Karpas-422 (cell line): ENCODE data around the gene GPC6. TPM values are rescaled to one million over a fixed set of nuclear protein-coding genes. Genes with fewer than 3 reads are reported as not detected.

Source experiments
- DNase-seq: peaks from one replicate; pipeline ENCODE4 v3.0.0-alpha.2; 2015
- H2AFZ ChIP-seq: fragments of 200-600 bp; sonication (generic); 2 replicates; pipeline ENCODE4 v1.6.1; 2014; ENCODE audit warnings: antibody characterized with exemption, low read length, mixed read lengths
- H3K27ac ChIP-seq: fragments of 200-600 bp; sonication (generic); 2 replicates; pipeline ENCODE4 v1.5.1; 2014; ENCODE audit warnings: mild to moderate bottlenecking, low read length, moderate library complexity
- H3K27me3 ChIP-seq: fragments of 200-600 bp; sonication (generic); 2 replicates; pipeline ENCODE4 v1.6.1; 2014; ENCODE audit warnings: low read length, mixed read lengths
- H3K36me3 ChIP-seq: fragments of 200-600 bp; sonication (generic); 2 replicates; pipeline ENCODE4 v1.6.1; 2014; ENCODE audit warnings: low read length, mixed read lengths; ENCODE audit not compliant: insufficient read depth
- H3K4me1 ChIP-seq: fragments of 200-600 bp; sonication (generic); 2 replicates; pipeline ENCODE4 v1.6.1; 2014; ENCODE audit warnings: mild to moderate bottlenecking, low read length, mixed read lengths
- H3K4me2 ChIP-seq: fragments of 200-600 bp; sonication (generic); 2 replicates; pipeline ENCODE4 v1.6.1; 2014; ENCODE audit warnings: low read length, low read depth, mild to moderate bottlenecking; ENCODE audit not compliant: poor library complexity, severe bottlenecking
- H3K4me3 ChIP-seq: fragments of 200-600 bp; sonication (generic); 2 replicates; pipeline ENCODE4 v1.5.1; 2014; ENCODE audit warnings: mild to moderate bottlenecking, antibody characterized with exemption, low read length, mixed read lengths
- H3K79me2 ChIP-seq: fragments of 200-600 bp; sonication (generic); 2 replicates; pipeline ENCODE4 v1.6.1; 2014; ENCODE audit warnings: mild to moderate bottlenecking, low read length, mixed read lengths
- H3K9ac ChIP-seq: fragments of 200-600 bp; sonication (generic); 2 replicates; pipeline ENCODE4 v1.6.0; 2014; ENCODE audit warnings: low read length
- H3K9me2 ChIP-seq: fragments of 200-600 bp; sonication (generic), shearing (Covaris generic); replicated peaks from 2 replicates; pipeline ENCODE4 v1.6.0; 2014; ENCODE audit warnings: mild to moderate bottlenecking, low read length, moderate library complexity; ENCODE audit not compliant: insufficient read depth
- H3K9me3 ChIP-seq: fragments of 300-700, 200-600 bp; sonication (generic); 2 replicates; pipeline ENCODE4 v1.6.1; 2014; ENCODE audit warnings: low read length, mixed read lengths
- H4K20me1 ChIP-seq: fragments of 200-600 bp; sonication (generic); 2 replicates; pipeline ENCODE4 v1.6.1; 2014; ENCODE audit warnings: mild to moderate bottlenecking, antibody characterized with exemption, low read length, low read depth; ENCODE audit not compliant: insufficient read depth
- total RNA-seq: library from RNA; depleted of rRNA; stranded (reverse); fragments of >200 nt; shearing (Covaris generic); gene quantifications from 2 replicates; pipeline ENCODE4 v1.2.3, GENCODE V29; 2014; ENCODE audit warnings: low replicate concordance

The GPC6 gene
- total RNA-seq, 1 experiment from 2014 or later = not detected

GRCh38 chr13:93289053-93289452, 62.4 kb downstream of the GPC6 start:
- no peaks in the 10 kb centered on the region for H3K79me2 ChIP-seq
- no peak for DNase-seq
- no peaks in the 10 kb centered on the region for H3K27me3 ChIP-seq
- no peak overlapping the region for H2AFZ ChIP-seq
- H3K36me3 ChIP-seq = no peaks in the 10 kb centered on the region
- no peak overlapping the region for H3K9ac ChIP-seq
- H3K9me3 ChIP-seq = peaks cover 33% of the 10 kb centered on the region
- no peak overlapping the region for H3K4me3 ChIP-seq
- no peaks in the 10 kb centered on the region for H3K4me1 ChIP-seq
- H4K20me1 ChIP-seq = no peaks in the 10 kb centered on the region
- H3K4me2 ChIP-seq = no peak overlapping the region
- no peak overlapping the region for H3K27ac ChIP-seq
- H3K9me2 ChIP-seq = no peaks in the 10 kb centered on the region

GRCh38 chr13:93289842-93290241, 63.2 kb downstream of the GPC6 start:
- no peak overlapping the region for H2AFZ ChIP-seq
- no peaks in the 10 kb centered on the region for H3K9me2 ChIP-seq
- no peak overlapping the region for H3K4me2 ChIP-seq
- H3K4me1 ChIP-seq = no peaks in the 10 kb centered on the region
- H3K4me3 ChIP-seq = no peak overlapping the region
- H3K9ac ChIP-seq = no peak overlapping the region
- H4K20me1 ChIP-seq = no peaks in the 10 kb centered on the region
- H3K27ac ChIP-seq = no peak overlapping the region
- H3K27me3 ChIP-seq = no peaks in the 10 kb centered on the region
- H3K79me2 ChIP-seq = no peaks in the 10 kb centered on the region
- peaks cover 33% of the 10 kb centered on the region for H3K9me3 ChIP-seq
- no peak for DNase-seq
- H3K36me3 ChIP-seq = no peaks in the 10 kb centered on the region

- DNase-seq = no peak
- Histone ChIP-seq H3K79me2 (no peaks in the 10 kb centered on the region), H3K9me2 (no peaks in the 10 kb centered on the region), H3K9ac (no peak overlapping the region), H3K9me3 (peaks cover 33% of the 10 kb centered on the region), H2AFZ (no peak overlapping the region), H3K4me2 (no peak overlapping the region), H3K27ac (no peak overlapping the region), H4K20me1 (no peaks in the 10 kb centered on the region), H3K4me3 (no peak overlapping the region), H3K27me3 (no peaks in the 10 kb centered on the region), H3K4me1 (no peaks in the 10 kb centered on the region), H3K36me3 (no peaks in the 10 kb centered on the region)
Measured at GRCh38 chr13:93290503-93290902, 63.9 kb downstream of the GPC6 start.

- peaks cover 37% of the 10 kb centered on the region for H3K9me3 ChIP-seq
- no peaks in the 10 kb centered on the region for H3K4me1 ChIP-seq
- no peaks in the 10 kb centered on the region for H3K36me3 ChIP-seq
- H3K27ac ChIP-seq = no peak overlapping the region
- H3K27me3 ChIP-seq = no peaks in the 10 kb centered on the region
- no peaks in the 10 kb centered on the region for H3K79me2 ChIP-seq
- no peak overlapping the region for H2AFZ ChIP-seq
- H3K4me3 ChIP-seq = no peak overlapping the region
- no peaks in the 10 kb centered on the region for H3K9me2 ChIP-seq
- H3K4me2 ChIP-seq = no peak overlapping the region
- DNase-seq = no peak
- no peaks in the 10 kb centered on the region for H4K20me1 ChIP-seq
- no peak overlapping the region for H3K9ac ChIP-seq
Measured at GRCh38 chr13:93292366-93292765, 65.8 kb downstream of the GPC6 start.

GRCh38 chr13:93293710-93294109, 67.1 kb downstream of the GPC6 start:
- Histone ChIP-seq H2AFZ (no peak overlapping the region), H4K20me1 (no peaks in the 10 kb centered on the region), H3K9me3 (peaks cover 36% of the 10 kb centered on the region), H3K27me3 (no peaks in the 10 kb centered on the region), H3K4me3 (no peak overlapping the region), H3K4me2 (no peak overlapping the region), H3K9me2 (no peaks in the 10 kb centered on the region), H3K9ac (no peak overlapping the region), H3K79me2 (no peaks in the 10 kb centered on the region), H3K36me3 (no peaks in the 10 kb centered on the region), H3K4me1 (no peaks in the 10 kb centered on the region), H3K27ac (no peak overlapping the region)
- no peak for DNase-seq

GRCh38 chr13:93296584-93296983, 70.0 kb downstream of the GPC6 start:
- Histone ChIP-seq H3K9me2 (no peaks in the 10 kb centered on the region), H3K27ac (no peak overlapping the region), H3K9me3 (peaks cover 32% of the 10 kb centered on the region), H3K9ac (no peak overlapping the region), H3K36me3 (no peaks in the 10 kb centered on the region), H3K4me3 (no peak overlapping the region), H2AFZ (no peak overlapping the region), H3K79me2 (no peaks in the 10 kb centered on the region), H3K27me3 (no peaks in the 10 kb centered on the region), H4K20me1 (no peaks in the 10 kb centered on the region), H3K4me2 (no peak overlapping the region), H3K4me1 (no peaks in the 10 kb centered on the region)
- DNase-seq = no peak

- no peak for DNase-seq
- H3K79me2 ChIP-seq = no peaks in the 10 kb centered on the region
- no peaks in the 10 kb centered on the region for H3K4me1 ChIP-seq
- H3K4me2 ChIP-seq = no peak overlapping the region
- H3K27me3 ChIP-seq = no peaks in the 10 kb centered on the region
- no peak overlapping the region for H3K27ac ChIP-seq
- H3K4me3 ChIP-seq = no peak overlapping the region
- no peaks in the 10 kb centered on the region for H3K36me3 ChIP-seq
- no peaks in the 10 kb centered on the region for H3K9me2 ChIP-seq
- no peak overlapping the region for H2AFZ ChIP-seq
- no peak overlapping the region for H3K9ac ChIP-seq
- peaks cover 14% of the 10 kb centered on the region for H3K9me3 ChIP-seq
- no peaks in the 10 kb centered on the region for H4K20me1 ChIP-seq
Measured at GRCh38 chr13:93298713-93299112, 72.1 kb downstream of the GPC6 start.

- H3K79me2 ChIP-seq = no peaks in the 10 kb centered on the region
- H3K9me2 ChIP-seq = no peaks in the 10 kb centered on the region
- no peaks in the 10 kb centered on the region for H3K4me1 ChIP-seq
- H3K9ac ChIP-seq = no peak overlapping the region
- H3K9me3 ChIP-seq = peaks cover 2% of the 10 kb centered on the region
- H3K36me3 ChIP-seq = no peaks in the 10 kb centered on the region
- no peak overlapping the region for H3K4me2 ChIP-seq
- H2AFZ ChIP-seq = no peak overlapping the region
- no peak overlapping the region for H3K4me3 ChIP-seq
- DNase-seq = no peak
- H3K27ac ChIP-seq = no peak overlapping the region
- no peaks in the 10 kb centered on the region for H4K20me1 ChIP-seq
- H3K27me3 ChIP-seq = no peaks in the 10 kb centered on the region
Measured at GRCh38 chr13:93304134-93304533, 77.5 kb downstream of the GPC6 start.
